ENCODE measurements around the gene IQCF2. TPM values are rescaled to one million over a fixed set of nuclear protein-coding genes. Genes with fewer than 3 reads are reported as not detected.
"Not testable (repeated sequence)": the region's sequence is repeated elsewhere in the genome, so short reads cannot be mapped to it uniquely, and the experiment has no call there.

IQCF2 gene
- polyA plus RNA-seq (ENCODE audit: insufficient read length), result not detected

DNA sequence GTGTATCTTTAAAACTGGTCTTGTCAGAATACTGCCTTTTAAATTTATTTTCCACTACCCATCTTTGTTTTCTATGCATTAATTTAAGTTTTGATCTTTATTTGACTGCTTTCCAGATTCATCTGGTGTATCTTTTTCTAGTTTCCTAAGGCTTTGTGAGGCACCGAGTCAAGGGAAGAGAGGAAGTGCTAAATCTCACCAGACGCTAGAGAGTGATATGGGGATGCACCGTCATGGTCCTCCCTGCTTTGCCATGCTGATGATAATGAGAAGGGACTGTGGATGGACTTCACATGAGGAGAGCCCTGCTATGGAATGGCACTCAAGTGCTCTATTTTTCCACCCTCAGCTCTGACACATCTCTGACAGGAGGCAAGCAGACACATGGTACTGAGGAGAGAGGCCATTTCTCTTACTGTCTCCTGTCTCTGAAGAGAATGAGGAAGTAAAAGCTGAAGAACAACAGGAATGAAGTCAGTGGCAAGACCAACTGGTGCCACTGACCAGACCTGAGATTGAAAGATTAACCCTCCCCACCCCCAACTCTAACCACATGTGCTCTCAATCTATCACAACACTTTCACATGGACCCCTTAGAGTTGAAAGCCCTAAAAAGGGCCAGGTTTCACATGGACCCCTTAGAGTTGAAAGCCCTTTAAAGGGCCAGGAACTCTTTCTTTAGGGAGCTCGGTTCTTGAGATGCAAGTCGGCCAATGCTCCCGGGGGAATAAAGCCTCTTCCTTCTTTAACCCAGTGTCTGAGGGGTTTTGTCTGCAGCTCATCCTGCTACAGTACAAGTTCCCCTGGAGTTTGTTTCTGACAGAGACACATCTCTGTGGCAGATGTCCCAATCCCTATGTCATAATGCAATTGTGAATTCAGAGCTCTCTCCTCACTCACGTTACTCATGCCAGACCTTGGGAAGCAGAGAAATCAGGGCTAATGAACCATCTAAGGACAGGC lies at the start of gene IQCF2:
IQCF2 (plus strand) TSS at position 913 of the 963 bp plus-strand sequence. CDS start 52 bp downstream, outside the sequence.
- no peak for DNase-seq

DNA sequence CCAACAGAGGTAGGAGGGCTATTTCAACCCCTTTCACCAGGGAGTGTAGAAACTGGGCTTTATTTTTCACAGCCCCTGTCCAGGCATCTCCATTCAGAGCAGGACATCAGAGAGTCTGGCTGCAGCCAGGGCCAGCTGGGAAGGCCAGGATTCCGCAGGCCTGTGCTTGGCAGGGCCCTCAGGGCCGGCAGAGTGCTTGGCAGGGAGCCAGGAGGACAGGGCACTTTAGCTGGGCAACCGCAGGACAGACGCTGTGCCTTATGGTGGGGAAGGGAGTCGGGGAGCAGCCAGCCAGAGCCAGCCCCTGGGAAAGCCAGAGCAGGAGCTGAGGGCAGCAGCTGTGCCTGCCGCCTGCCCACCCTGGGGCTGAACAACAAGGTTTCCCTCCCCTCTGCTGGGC lies 47.9 kb upstream of the IQCF2 start:
- DNase-seq, result peak; percentile 11

DNA sequence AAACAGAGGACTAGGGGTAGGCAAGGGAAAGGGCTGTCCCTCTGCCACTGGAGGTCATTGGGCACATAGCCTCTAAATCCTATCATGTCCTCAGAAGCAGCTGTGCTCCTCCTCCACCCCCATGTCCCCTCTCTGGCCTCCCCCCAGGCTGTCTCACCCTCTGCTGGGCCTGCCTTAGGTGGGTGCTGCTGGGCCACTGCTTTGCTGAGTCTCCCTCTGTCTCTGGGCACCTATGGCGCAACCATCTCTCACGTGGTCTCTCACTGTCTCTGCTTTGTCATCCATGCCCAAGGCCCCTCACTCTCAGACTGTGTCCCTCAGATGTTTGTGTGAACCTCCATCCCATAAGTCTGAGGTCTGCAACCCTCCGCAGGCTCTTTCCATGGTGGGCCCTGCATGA lies 47.4 kb upstream of the IQCF2 start:
- no peak for DNase-seq

DNA sequence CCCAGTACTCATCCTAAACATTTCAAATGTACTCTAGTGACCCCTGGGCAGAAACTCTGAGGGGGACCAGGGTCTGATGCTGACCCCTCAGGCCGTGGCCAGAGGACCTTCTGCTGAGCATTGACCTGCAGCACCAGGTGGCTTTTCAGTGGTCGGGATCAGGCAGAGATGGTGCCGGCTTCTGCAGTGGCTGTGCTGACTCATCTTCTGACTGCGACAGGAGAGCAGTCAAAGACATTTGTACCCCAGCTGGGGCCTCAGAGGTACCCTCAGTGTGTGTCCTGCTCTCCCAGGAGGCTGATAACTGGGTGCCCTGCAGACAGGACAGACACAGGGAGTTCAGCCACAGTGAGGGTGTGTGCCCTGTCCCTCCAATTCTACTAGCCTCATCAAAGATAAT lies 45.8 kb upstream of the IQCF2 start:
- DNase-seq, result no peak

DNA sequence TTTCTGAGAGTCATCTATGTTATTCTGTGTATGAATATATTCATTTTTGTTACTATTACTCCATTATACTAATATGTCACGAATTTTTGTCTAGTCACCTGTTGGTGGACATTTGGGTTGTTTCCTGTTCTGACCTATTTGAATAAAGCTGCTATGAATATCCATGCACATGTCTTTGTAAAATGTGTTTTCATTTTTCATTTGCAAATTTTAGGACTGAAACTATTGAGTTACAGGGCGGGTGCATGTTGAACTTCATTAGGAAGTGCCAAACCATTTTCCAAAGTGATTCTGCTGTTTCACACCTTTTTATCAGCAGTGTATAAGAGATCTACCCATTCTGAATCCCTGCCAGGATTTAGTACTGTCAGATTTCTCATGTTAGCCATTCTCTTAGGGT lies 44.7 kb upstream of the IQCF2 start:
- no peak for DNase-seq

DNA sequence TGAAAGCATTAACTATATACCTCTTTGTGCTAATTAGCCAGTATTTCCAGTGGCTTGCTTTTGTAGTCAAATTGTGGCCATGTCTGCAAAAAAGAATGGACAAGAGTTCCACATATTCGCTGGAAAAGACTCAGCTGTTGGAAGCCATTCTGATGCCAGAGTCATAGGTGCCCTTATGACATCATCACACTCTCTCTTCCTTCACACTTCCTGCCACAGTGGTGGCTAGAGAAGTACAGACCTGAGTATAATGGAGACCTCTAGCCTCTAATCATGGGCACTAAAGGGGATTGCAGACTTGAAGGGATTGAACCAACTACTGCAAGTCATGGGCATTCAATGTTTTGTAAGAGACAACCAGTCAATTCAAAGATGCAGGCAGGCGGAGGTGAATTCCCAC lies 44.0 kb upstream of the IQCF2 start:
- DNase-seq, result no peak

DNA sequence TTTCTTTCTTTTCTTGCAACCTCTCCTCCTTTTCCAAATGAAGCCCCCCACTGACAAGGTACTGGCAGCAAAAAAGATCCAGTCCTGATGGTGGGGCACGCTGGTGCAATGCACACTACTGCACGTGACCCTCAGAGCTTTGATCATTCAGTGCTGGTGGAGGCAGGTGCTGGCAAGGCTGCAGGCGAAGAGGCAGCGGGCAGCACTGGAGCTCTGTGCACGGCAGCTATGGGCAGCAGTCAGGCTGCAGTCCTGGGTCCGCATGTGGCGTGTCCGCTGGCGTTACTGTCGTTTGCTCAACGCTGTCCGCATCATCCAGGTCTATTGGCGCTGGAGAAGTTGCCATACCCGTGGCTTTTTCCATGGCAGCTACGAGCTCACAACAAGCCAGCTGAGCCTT lies 42.3 kb upstream of the IQCF2 start:
- no peak for DNase-seq

DNA sequence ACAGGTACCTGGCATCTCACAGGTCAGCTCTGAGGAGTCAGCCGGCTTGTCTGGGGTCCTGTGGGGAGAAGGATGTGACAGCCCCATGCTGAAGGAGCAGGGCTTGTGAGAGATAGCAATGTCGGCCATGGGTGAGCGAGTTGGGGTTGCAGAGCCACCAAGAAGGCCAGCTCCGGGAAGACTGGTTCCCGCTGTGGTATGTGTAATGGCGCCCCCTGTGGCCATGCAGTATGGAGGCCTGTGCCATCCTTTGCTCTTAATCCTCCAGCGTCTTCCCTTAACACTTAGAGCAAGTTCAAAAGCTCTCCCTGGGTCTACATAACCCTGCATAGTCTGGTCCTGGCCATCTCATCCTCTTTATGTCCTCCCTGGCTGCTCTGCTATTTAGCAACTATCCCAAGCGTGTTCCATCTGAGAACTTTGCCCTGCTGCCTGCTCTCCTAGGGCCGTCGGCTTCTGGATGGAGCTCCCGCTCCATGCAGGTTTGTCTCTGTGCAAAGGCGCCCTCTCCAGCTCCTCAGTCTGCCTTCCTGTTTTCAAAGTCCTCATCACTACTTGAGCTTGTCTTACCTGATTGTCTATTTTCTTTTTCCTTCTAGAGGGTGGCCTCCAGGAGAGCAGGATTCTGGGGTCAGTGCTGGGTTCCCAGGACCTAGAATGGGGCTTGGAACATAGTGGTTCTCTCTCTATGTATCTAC lies 41.6 kb upstream of the IQCF2 start:
- no peak for DNase-seq

DNA sequence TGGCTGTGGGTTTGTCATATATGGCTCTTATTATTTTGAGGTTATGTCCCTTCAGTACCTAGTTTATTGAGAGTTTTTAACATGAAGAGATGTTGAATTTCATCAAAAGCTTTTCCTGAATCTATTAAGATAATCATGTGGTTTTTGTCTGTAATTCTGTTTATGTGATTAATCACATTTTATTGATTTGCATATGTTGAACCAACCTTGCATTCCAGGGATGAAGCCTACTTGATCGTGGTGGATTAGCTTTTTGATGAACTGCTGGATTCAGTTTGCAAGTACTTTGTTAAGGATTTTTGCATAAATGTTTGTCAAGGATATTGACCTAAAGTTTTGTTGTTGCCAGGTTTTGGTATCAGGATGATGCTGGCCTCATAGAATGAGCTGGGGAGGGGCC lies 33.1 kb upstream of the IQCF2 start:
- DNase-seq, result no peak

DNA sequence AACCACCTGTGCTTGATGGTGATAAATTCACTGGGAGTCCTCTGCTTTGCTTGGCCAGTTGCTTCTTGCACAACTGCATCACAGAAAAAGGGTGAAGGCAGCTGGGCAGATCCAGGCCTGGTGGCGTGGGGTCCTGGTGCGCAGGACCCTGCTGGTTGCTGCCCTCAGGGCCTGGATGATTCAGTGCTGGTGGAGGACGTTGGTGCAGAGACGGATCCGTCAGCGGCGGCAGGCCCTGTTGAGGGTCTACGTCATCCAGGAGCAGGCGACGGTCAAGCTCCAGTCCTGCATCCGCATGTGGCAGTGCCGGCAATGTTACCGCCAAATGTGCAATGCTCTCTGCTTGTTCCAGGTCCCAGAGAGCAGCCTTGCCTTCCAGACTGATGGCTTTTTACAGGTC lies 31.1 kb upstream of the IQCF2 start:
- no peak for DNase-seq

DNA sequence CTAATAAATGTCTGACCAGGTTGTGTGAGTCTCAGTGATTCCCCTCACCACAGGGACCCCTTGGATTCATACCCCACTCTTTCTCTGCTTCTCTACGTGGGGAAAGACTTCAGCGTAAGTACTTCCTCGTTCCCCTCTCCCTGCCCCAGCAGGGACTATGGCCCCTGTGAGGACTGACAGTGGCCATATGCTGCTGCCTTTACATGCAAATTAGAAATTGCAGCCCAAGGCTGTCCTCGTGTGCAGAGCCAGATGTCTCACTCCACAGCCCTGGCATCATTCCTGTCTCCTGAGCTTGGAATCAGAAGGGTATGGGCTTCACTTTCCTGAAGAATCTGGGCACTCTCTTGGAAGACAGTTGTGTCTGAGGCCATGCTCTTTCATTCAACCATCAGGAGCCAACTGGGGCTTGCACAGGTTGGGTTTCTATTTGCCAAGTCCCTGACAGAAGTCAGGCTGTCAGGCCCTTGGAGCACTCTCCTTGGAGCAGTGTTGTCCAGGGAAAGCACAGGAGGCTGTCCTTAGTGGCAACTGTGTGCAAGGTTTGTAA lies 30.5 kb upstream of the IQCF2 start:
- no peak for DNase-seq

DNA sequence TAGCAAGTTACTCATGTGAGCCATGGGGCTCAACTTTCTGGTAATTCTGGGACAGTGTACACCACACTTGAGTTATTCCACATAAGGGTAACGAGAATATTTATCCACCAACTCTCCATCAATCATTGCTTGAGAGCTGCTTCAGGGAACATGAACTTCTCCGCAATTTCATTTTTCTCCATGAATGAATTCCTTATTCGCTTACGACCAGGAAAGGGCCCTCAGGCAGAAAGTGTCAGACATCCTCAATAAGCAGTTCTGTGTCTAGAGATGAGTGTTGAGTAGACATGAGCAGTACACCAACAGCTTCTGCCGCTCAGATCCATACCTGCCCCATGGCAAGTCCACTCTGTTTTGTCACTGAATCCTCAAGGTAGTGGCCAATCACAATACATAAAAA lies 24.8 kb upstream of the IQCF2 start:
- no peak for DNase-seq

DNA sequence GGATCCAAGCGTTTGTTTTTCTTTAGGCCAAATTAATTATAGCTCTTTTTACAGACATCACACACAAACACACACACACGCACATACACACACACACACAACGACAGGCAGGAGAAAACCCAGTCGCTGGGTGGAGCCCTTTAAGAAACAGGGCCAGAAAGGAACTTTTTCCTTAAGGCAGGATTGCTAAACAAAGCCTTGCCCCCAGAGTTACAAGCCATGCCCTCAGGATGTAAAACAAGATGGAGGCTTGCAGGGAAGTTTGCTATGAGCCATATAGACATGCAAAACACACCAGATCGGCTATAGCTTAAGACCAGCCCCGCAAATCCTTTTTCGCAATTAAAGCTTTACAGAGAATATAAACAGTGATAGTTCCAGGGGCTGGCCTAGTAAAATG lies 16.3 kb upstream of the IQCF2 start:
- no peak for DNase-seq

DNA sequence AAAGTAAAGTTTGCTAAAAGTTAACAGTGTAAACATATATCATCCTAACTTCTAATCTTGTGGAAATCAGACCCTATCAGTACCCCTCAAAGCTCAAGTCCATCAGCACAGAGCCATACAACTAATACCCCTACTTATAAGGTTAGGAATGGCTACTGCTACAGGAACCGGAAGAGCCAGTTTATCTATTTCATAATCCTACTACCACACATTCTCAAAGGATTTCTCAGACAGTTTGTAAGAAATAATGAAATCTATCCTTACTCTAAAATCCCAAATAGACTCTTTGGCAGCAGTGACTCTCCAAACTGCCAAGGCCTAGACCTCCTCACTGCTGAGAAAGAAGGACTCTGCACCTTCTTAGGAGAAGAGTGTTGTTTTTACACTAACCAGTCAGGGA lies 6.0 kb upstream of the IQCF2 start:
- not testable (repeated sequence) for DNase-seq

DNA sequence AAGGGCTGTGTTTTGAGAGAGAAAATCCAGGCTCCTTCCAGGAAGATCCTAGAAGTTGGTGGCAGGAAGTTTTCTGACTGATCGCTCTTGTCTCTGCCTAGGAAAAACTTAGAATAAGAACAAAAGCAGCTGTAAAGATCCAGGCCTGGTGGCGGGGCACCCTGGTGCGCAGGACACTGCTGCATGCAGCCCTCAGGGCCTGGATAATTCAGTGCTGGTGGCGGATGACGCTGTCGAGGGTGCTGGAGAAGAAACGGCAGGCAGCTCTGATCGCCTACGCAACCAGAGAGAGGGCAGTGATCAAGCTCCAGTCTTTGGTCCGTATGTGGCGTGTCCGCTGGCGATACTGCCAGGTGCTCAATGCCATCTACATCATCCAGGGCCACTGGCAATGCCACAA lies 1.5 kb downstream of the IQCF2 start:
- DNase-seq, result no peak

DNA sequence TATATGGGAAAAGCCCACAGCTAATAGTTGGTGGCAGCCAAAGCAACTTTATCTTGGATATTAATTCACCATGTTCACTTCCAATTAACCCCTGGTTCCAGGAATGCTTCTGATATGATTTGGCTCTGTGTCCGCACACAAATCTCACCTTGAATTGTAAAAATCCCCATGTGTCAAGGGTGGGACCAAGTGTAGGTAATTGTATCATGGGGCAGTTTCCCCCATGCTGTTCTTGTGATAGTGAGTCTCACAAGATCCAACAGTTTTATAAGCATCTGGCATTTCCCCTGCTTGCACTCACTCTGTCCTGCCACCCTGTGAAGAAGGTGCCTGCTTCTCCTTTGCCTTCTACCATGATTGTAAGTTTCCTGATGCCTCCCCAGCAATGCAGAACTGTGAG lies 7.5 kb downstream of the IQCF2 start:
- not testable (repeated sequence) for DNase-seq

DNA sequence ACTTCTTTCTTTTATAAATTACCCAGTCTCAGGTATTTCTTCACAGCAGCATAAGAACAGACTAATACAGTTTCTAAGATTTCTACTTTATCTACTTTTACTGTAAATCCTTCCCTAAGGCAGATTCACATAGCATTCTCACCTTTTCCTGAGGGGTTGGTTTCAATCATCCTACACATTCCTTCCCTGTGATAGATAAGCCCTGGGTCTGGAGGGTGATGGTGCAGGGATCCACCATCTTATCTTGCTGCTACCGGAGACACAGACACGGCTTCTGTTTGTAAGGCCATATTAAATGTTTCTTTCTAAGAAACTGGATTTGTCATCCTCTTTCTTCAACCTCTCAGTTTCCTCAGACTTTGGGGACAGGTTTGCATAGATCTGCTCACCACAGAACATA lies 7.9 kb downstream of the IQCF2 start:
- DNase-seq, result no peak

DNA sequence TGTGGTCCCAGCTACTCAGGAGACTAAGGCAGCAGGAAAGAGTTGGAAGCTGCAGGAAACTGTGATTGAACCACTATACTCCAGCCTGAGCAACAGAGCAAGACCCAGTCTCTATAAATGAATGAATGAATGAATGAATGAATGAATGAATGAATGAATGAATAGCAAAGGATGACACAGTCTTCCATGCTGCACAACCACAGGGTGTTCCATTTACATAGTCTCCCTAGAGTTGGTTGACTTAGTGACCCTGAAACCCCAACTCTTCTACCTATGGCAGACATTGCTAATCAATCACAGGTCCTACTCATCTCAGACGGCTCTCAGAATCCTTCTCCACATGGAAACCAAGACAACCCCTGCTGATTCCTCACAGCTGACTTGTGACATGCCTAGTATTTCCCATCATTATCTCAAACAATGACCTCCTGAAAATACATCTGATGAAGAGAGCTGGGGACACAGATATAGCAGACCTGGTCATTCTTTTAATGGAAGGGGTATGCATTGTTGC lies 11.9 kb downstream of the IQCF2 start:
- DNase-seq, result no peak

DNA sequence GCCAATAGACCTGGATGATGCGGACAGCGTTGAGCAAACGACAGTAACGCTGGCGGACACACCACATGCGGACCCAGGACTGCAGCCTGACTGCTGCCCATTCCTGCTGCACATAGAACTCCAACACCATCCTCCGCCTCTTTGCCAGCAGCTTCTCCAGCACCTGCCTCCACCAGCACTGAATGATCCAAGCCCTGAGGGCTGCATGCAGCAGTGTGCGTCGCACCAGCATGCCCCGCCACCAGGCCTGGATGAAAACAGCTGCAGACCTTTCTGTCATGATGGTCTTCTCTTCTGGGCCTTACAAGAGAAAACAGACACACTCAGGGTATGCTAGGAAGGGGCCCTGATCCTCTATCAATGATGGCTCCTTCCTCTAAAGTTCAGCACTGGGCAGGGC lies 12.5 kb downstream of the IQCF2 start:
- DNase-seq, result no peak

DNA sequence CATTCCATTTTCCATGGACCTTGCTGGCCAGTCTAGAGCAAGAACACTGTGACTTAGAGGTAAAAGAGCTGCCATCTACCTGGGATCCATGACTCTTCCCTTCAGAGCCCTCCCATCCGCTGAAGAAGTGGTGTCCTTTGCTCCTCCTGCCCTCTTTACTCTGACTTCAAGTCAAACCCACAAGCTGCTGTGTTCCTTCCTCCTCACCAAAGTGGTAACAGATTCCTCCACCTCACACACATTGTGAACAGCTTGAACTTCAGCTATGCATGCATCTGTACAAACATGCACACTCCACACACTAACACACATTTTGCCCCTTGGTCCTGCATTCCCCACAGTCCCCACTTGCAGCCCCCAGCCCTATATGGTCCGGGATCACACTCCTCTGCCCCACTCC lies 13.0 kb downstream of the IQCF2 start:
- DNase-seq, result no peak

DNA sequence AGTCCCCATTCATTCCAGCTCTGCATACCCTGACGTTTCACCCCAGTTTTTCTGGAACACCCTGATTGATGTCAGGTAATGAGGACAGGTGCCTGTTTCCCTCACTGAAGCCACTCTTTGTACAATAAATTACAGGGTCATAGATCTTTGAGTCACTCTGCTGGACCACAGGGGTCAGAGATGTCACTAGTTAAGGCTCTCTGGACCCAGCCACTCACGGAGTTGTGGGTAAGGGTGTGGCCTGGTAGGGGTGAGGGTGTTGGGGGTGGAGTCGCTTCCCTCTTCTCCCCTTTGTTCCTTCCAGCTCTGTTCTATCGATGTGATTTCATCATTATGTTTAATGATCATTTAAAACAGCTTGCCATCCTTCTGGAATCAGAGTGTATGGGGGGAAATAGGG lies 13.5 kb downstream of the IQCF2 start:
- no peak for DNase-seq

DNA sequence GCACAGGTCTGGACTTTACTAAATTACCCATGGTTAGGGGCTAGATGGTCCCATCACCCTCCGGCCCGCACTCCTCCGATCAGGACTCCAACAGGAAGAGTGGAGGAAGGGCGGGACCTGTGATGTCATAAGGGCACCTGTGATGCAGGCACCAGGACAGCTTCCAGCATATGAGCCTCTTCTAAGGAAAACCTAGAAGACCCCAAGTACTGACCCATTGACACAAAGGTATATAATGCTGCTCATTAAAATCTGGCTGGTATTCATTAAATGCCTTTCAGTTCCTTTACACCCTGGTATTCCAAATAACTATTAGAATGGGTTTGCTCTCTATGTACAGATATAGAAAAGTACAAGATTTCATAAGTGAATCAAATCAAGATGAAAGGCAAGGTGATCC lies 14.1 kb downstream of the IQCF2 start, which contains the start of gene IQCF5:
IQCF5 (minus strand) TSS at position 101 of the 400 bp plus-strand sequence; CDS start at position 31, 70 bp downstream.
- no peak for DNase-seq

DNA sequence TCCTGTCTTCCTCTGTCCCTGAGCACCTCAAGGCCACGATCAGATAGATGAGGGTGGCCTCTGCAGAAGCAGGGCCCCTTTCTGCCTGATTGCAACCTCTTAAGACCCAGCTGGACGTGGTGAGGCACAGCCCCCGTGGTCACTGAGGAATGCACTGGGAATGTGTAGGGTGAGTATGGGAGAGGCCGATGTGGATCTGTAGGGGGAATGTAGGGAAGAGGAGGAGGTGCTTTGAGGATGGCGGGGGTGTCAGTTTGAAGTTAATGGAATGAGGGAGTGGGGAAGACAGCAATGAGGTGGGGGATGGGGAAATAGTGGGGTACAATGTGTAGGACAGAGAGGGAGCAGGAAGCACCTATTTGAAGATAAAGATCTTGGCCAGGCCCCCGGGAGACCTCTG lies 14.8 kb downstream of the IQCF2 start:
- DNase-seq, result no peak
